GM15510 (cell line): Measurements from ENCODE around the gene KIAA0753.

Experiments used
- POLR2A ChIP-seq: IDR thresholded peaks from 3 replicates; pipeline ENCODE4 v1.6.1; 2011; ENCODE audit warnings: borderline replicate concordance; ENCODE audit not compliant: insufficient read length; ENCODE audit errors: extremely low read depth

Gene KIAA0753

DNA sequence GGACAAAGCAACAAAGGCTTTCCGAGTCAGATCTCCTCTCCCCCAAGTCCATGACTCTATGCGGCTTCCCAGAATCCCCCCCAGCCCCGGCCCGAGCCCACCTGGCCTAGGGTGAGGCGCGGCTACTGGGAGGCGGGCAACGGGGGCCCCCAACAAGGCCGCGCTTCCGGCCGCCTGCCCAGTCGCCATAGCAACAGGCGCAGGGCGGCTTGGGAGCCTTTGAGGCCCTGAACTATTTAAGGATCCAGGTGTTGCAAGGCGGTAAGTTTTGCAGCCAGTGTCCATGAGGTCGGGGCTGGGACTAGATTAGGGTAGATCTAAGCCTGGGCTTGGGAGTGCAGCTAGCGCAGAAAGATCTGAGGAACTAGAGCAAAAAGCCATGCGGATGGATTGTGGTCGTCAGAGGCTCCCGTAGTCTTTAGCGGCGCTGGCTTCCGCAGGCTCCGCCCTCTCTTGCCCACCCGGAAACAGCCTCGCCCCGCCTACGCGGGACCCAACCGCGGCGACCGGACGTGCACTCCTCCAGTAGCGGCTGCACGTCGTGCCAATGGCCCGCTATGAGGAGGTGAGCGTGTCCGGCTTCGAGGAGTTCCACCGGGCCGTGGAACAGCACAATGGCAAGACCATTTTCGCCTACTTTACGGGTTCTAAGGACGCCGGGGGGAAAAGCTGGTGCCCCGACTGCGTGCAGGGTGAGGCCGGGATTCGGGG is at the start of gene KIAA0753, which contains the start of gene TXNDC17:
Gene KIAA0753 (minus strand): TSS at position 176 of the 711 bp plus-strand sequence. CDS start 5,608 bp downstream, outside the sequence.
Gene TXNDC17 (plus strand): TSS at position 525 of the 711 bp plus-strand sequence. CDS start 23 bp downstream, at position 548.
- TF ChIP-seq POLR2A = peak; percentile 96

DNA sequence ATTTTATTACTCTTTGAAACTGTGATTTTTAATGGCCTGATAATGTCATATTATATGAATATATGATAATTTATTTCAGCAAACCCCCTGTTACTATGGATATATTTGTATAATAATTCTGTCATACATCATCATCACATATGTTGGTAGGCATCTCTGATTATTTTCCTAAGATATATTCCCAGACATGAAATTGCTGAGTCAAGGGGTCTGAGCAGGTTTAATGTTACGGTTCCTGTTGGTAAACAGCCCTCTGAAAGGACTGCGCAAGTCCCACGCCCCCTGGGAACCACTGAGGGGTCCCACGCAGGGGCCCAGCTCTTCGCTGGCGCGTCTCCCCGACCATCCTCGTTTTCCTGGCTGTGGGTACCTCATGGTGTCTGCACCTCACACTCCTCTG is 48.4 kb upstream of the KIAA0753 start:
- TF ChIP-seq POLR2A = no peak

DNA sequence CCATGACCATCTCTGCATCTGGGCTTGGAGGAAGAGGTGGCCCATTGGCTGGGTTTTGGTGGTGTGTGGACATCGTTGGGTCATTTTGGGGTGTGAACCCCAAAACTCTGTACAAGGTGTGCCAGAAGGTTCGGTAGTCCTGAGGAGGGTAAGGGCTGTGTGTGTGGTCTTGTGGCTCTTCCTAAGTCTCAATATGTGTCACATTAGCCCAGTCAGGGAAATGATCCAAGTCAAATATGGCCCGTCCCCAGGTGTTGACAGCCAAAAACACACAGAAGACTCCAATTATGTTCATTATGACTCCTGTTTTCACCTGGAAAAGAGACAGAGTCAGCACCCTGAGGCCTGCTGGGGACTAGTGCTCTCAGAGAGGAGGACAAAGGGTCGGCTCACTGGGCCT is 45.5 kb upstream of the KIAA0753 start:
- TF ChIP-seq POLR2A = no peak

DNA sequence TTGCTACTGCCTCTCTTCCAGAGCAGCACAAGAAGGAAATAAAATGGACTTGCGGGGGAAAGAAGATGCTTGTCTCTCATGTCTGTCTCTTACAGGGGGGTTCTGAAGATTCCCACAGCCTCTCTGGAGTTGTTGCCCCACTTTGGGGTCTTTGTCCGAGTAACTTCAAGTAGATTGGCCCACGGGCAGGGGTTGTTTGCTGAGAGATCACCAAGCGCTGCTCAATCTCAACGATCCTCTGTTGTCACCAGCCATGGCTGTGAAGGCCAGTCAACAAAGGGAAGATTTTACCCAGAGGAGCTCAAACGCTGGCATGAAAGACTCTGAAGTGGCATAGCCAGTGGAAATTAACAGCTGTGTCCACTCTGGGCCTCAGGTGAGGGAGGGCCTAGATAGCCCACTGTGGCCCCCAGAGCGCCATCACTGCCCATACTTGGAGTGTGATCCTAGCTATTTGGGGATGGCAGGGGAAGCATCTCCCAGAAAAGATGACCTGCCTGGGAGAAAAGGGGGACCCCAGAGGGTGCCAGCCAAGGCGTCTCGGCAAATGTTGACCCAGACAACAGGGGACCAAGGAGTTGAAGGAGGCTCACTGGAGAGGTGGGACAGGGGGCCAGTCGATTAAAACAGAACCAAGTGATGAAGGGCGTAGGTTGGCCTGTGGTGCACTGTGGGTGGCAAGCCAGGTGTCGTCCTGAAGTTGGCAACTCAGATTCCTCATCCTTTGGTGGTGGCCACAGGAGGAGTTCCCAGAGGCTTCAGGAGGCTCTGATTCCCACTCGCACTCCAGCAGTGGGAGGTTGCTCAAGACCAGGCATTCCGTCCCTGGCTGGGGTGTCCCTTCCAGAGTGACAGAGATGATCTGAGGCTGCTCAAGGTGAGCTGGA is 44.6 kb upstream of the KIAA0753 start:
- no peak for TF ChIP-seq POLR2A

DNA sequence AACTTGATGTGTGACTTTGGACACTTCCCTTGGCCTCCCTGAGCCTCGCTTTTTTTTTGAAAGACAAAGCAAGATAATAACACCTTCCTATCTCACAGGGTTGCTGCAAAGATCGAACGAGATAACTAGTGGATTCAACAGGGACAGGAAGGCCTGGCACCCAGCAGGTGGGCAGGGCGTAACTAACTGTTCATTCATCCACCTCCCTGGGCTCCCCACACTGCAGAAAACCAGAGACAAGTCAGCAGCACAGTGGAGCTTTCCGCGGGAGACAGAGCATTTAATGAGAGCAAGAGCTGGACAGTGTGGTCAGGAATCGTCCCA is 43.9 kb upstream of the KIAA0753 start:
- TF ChIP-seq POLR2A = no peak

DNA sequence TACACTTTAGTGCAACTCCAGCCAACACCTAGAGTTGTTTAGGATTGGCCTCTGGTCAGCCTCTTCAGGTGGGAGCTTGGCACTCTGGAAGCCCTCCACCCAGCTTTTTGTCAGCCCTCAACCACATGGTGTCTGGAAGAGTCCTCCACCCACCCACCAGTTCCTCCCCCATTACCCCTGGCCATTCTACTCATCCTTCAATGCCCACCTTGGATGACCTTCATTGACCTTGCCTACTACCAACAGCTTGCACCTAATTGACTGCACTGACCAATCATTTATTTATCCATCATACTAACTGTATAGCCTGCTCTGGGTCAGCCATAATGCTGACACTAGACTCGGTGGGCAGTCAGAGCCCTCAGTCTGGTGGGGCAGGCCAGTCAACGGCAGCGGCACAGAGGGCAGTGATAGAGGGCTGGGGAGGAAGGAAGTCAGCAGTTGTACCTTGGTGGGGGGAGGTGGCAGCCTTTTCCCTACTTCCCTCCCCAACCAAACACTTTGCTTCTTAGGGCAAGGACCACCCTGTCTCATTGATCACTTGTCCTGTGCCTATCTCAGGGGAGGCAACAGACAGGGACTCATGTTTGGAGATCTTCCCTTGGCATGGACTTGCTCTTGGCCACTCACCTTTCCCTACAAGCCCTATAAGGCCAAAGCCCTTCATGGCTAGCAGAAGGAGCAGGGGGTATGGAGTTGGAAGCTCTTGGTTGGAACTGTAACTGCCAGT is 43.4 kb upstream of the KIAA0753 start:
- TF ChIP-seq POLR2A = no peak

DNA sequence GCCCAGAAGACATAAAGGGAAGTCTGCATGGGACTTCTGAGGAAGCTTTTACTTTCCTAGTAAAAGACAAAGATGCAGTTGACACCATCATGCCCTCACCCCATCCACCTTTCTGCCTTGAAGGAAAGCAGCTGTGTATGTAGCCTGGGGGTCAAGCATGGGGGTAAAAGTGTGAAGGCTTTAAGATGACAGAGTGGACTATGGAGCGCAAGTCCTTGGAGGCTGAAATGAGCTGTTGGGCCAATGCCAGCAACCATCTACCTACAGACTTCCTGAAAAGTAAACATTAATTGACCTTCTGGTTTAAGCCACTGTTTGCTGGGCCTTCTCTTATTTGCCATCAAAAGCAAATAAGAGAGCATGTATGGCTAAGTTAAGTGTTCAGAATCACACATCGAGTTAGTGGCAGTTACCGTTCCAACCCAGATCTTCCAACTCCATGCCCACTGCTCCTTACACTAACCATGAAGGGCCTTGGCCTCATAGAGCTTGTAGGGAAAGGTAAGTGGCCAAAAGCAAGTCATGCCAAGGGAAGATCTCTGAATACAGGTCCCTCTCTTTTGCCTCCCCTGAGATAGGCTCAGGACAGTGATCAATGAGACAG is 42.7 kb upstream of the KIAA0753 start:
- TF ChIP-seq POLR2A = no peak

DNA sequence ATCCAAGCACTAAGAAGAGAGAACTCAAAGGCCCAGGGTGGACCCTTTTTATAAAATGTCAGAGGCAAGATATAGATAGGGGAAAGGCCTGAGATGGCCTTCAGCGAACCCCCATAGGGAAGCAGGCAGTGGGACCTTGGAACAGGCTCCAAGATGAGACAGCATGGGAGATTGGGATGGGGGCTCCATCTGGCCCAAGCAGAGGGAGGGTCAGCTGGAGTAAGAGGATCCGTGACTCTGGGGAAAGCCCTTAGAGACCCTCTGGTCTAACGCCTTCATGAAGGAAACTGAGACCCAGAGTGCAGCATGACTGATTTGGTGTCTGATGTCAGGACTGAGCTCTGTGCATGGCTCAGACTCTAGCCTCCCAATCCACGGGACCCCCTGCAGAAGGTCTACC is 41.8 kb upstream of the KIAA0753 start:
- no peak for TF ChIP-seq POLR2A

DNA sequence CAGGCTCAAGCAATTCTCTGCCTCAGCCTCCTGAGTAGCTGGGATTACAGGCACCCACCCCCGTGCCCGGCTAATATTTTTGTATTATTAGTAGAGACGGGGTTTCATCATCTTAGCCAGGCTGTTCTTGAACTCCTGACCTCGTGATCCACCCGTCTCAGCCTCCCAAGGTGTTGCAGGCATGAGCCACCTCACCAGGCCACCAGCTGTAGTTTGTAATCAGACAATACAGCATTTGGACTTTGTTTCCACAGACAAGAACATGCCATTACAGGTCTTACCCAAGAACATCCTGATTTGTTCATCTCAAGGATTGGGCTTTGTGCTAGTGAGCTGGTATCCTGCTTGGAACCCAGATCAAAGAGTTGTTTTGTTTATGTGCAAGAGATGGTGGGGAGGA is 41.2 kb upstream of the KIAA0753 start:
- TF ChIP-seq POLR2A = no peak

DNA sequence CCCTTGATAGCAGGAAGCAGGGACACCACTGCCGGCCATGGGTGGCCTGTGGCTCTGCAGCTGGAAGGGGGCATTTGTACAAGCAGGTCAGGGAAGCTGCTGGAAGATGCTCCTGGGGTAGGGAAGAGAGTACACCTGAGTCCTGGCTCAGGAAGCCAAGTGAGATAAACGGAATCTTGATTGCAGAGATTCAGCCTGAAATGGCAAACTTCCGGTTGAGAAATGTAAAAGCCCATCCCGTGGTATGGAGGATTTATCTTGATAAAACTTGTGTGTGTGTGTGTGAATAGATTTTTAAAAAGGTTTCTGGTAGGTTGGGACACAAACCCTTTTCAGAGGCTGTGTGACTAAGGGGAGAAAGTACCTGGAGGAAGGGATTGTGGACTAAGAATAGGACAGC is 40.7 kb upstream of the KIAA0753 start:
- no peak for TF ChIP-seq POLR2A

DNA sequence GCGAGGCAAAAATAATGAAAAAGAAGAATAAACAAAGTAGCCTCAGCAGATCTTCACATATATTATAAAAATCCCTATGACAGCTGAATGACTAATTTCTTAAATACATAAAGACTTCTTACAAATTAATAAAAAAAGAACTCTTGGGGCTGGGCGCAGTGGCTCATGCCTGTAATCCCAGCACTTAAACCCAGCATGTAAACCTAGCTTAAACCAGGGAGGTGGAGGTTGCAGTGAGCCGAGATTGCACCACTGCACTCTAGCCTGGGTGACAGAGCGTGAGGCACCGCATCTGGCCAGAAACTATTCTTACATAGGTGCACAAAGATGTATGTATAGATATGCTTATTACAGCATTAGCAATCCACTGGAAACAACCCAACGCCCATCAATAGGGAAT is 38.7 kb upstream of the KIAA0753 start:
- no peak for TF ChIP-seq POLR2A

DNA sequence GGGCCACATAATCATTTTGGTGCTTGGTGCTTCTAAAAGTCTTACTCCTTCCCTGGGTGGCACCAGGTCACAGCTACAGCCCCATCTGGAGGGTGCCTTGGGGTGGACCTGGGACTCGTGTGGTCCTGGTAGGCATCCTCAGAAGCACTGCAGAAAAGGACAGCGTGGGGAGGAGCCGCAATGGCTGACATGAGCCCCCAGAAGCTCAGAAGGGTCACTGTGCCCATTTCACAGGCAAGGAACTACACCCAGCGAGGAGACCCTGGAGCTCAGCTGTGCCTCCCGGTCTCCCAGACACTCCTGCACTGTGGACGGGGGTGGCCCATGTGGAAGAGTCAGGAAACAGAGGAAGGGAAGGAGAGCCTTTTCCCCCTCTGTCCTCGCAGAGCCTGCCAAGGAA is 37.4 kb upstream of the KIAA0753 start:
- no peak for TF ChIP-seq POLR2A

DNA sequence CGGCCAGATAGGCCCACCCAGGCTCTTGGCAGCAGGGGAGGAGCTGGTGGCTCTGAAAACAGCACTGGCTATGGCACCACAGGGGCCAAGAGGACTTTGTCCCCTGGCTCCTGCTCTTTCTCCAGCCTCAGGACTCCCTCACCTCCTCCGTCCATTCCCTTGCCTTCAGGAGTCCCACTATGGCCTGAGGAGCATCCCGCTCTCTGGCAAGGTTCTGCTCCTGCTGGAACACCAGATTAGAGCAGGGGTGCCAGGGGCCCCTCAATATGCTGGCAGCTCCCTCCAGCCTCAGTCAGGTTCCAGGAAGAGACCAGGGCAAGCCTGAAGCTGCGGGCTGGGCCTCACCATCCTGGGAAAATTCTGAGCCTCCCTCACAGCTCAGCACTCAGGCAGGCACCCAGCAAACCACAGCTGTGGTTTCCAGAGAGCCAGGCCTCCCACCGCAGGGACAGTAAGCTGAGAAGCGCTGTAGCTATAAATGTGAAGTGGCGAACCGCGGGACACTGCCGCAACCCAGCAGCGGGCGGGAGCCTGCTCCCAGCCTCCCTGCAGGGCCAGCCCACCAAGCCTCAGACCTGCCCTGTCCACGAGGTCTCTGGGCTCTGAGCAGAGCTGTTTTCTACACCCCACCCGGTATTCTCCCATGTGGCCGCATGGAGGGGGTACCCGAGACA is 36.8 kb upstream of the KIAA0753 start:
- no peak for TF ChIP-seq POLR2A

DNA sequence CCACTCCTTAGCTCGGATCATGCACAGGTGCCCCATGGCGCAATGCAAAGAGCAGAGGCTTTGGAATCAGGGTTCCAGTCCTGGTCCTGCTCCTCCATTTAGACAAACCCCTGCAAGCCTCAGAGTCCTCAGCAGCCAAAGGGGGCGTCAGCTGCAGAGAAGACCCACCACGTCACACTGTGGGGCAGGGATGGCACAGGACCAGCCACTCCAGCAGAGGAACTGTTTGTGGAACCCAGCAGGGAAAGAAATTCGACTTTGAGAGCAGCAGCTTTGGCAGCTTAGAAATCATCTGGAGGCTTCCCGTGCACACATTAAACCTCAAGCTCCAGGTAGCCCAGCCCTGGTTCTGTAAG is 36.3 kb upstream of the KIAA0753 start:
- TF ChIP-seq POLR2A = no peak
